Measurements from ENCODE around the gene PIEZO1. TPM values are rescaled to one million over a fixed set of nuclear protein-coding genes. Genes with fewer than 3 reads are reported as not detected.
"Not testable (repeated sequence)": the region's sequence is repeated elsewhere in the genome, so short reads cannot be mapped to it uniquely, and the experiment has no call there.

Gene PIEZO1
- total and polyA plus RNA-seq, 4 donors: 27.7 to 54.8 (median 39.9) TPM

- Histone ChIP-seq H3K9me3 (ENCODE audit: control insufficient read depth, insufficient read depth, low read length) (no peaks in the 10 kb centered on the region), H3K27me3 (ENCODE audit: control insufficient read depth, insufficient read depth, low read length) (peaks cover 8% of the 10 kb centered on the region), H3K4me3 (ENCODE audit: low read depth, low read length) (no peak overlapping the region), H3K27ac (ENCODE audit: low read depth, low read length) (no peak overlapping the region), H3K4me1 (ENCODE audit: control insufficient read depth, insufficient read depth, low read length) (peaks cover 6% of the 10 kb centered on the region), H3K36me3 (ENCODE audit: control insufficient read depth, insufficient read depth, low read length) (peaks cover 48% of the 10 kb centered on the region)
- 91% methylated on average over 15 of the region's 19 CpGs for WGBS (ENCODE audit: insufficient coverage)
- no peak for DNase-seq (ENCODE audit: low read depth in 4 of 6, low spot score in 6 of 6)
These were observed 111.2 kb downstream of the PIEZO1 start for GRCh38 chr16:88673716-88674379.

- H3K4me1 ChIP-seq (ENCODE audit: control insufficient read depth, insufficient read depth, low read length): no peaks in the 10 kb centered on the region
These were observed 112.2 kb downstream of the PIEZO1 start for GRCh38 chr16:88672776-88673175.

DNA sequence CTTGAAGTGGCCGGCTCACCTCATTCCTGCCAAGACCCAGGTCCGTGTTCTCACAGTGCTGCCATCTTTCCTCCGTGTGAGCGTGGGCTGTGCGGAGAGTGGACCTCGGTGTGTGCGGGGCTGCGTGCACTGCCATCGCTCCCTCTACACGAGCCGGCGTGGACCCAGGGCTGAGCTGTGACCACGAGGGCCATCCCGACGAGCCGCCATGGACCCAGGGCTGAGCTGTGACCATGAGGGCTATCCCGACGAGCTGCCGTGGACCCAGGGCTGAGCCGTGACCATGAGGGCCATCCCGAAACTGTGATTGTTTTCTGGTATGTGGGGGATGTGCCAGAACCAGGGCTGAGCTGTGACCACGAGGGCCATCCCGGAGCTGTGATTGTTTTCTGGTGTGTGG is 113.2 kb downstream of the PIEZO1 start:
- Histone ChIP-seq H3K36me3 (ENCODE audit: control insufficient read depth, insufficient read depth, low read length) (peaks cover 54% of the 10 kb centered on the region), H3K4me3 (ENCODE audit: low read depth, low read length) (no peak overlapping the region), H3K27ac (ENCODE audit: low read depth, low read length) (no peak overlapping the region), H3K27me3 (ENCODE audit: control insufficient read depth, insufficient read depth, low read length) (no peaks in the 10 kb centered on the region), H3K4me1 (ENCODE audit: control insufficient read depth, insufficient read depth, low read length) (no peaks in the 10 kb centered on the region), H3K9me3 (ENCODE audit: control insufficient read depth, insufficient read depth, low read length) (no peaks in the 10 kb centered on the region)
- WGBS (ENCODE audit: insufficient coverage): 89% methylated on average over 23 of the region's 23 CpGs
- DNase-seq (ENCODE audit: low read depth in 4 of 6, low spot score in 6 of 6): no peak

More at GRCh38 chr16:88672776-88673175, 112.2 kb downstream of the PIEZO1 start:
- no peak for DNase-seq (ENCODE audit: low read depth in 4 of 6, low spot score in 6 of 6)
- Histone ChIP-seq H3K27me3 (ENCODE audit: control insufficient read depth, insufficient read depth, low read length) (peaks cover 2% of the 10 kb centered on the region), H3K36me3 (ENCODE audit: control insufficient read depth, insufficient read depth, low read length) (peaks cover 51% of the 10 kb centered on the region), H3K27ac (ENCODE audit: low read depth, low read length) (no peak overlapping the region), H3K9me3 (ENCODE audit: control insufficient read depth, insufficient read depth, low read length) (no peaks in the 10 kb centered on the region), H3K4me3 (ENCODE audit: low read depth, low read length) (no peak overlapping the region)
- 33% methylated on average over 11 of the region's 11 CpGs for WGBS (ENCODE audit: insufficient coverage)

DNA sequence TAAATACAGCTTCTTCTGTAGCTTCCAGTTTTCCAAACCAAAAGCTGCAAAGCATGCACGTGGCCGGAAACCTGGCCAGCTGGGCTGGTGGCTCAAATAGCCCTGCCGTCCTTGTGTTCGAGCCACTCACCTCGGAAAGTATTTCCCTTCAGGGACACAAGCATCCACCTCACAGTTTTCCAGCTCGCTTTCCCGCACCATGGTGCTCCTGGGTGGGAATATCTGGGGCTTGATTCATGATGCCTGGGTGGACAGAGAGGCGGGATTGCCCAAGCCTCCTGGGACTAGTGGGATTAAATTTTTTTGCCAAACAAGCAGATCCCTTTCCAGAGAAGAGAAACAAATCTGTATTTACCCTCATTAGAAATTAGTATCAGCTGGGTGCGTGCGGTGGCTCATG is 115.0 kb downstream of the PIEZO1 start:
- no peaks in the 10 kb centered on the region for H3K4me1 ChIP-seq (ENCODE audit: control insufficient read depth, insufficient read depth, low read length)
- peaks cover 42% of the 10 kb centered on the region for H3K36me3 ChIP-seq (ENCODE audit: control insufficient read depth, insufficient read depth, low read length)
- no peak overlapping the region for H3K4me3 ChIP-seq (ENCODE audit: low read depth, low read length)
- H3K9me3 ChIP-seq (ENCODE audit: control insufficient read depth, insufficient read depth, low read length): no peaks in the 10 kb centered on the region
- DNase-seq (ENCODE audit: low read depth in 4 of 6, low spot score in 6 of 6): no peak
- H3K27ac ChIP-seq (ENCODE audit: low read depth, low read length): no peak overlapping the region
- WGBS (ENCODE audit: insufficient coverage): 92% methylated on average over 7 of the region's 10 CpGs
- no peaks in the 10 kb centered on the region for H3K27me3 ChIP-seq (ENCODE audit: control insufficient read depth, insufficient read depth, low read length)

DNA sequence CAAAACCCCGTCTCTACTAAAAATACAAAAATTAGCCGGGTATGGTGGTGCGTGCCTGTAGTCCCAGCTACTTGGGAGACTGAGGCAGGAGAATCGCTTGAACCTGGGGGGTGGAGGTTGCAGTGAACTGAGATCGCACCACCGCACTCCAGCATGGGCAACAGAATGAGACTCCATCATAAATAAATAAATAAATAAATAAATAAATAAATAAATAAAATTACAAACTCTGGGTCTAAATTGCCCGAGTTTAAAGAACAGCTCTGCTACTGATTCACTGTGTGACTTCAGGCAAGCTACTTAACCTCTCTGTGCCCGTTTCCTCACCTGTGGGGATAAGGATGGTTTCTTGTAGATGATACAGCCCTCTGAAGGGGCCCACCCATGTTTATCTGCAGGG is 115.5 kb downstream of the PIEZO1 start:
- WGBS (ENCODE audit: insufficient coverage): 100% methylated on average over 1 of the region's 8 CpGs
- DNase-seq (ENCODE audit: low read depth in 4 of 6, low spot score in 6 of 6); H3K4me3 ChIP-seq (ENCODE audit: low read depth, low read length); H3K27me3 ChIP-seq (ENCODE audit: control insufficient read depth, insufficient read depth, low read length); H3K4me1 ChIP-seq (ENCODE audit: control insufficient read depth, insufficient read depth, low read length); H3K9me3 ChIP-seq (ENCODE audit: control insufficient read depth, insufficient read depth, low read length); H3K27ac ChIP-seq (ENCODE audit: low read depth, low read length): not testable (repeated sequence)
- peaks cover 39% of the 10 kb centered on the region for H3K36me3 ChIP-seq (ENCODE audit: control insufficient read depth, insufficient read depth, low read length)

- 62% methylated on average over 5 of the region's 5 CpGs for WGBS (ENCODE audit: insufficient coverage)
- no peak overlapping the region for H3K27ac ChIP-seq (ENCODE audit: low read depth, low read length)
- no peak for DNase-seq (ENCODE audit: low read depth in 4 of 6, low spot score in 6 of 6)
These were observed 117.6 kb downstream of the PIEZO1 start for GRCh38 chr16:88667461-88667860.

GRCh38 chr16:88665570-88665969 is 119.5 kb downstream of the PIEZO1 start:
- DNase-seq (ENCODE audit: low read depth in 4 of 6, low spot score in 6 of 6): no peak
- no peaks in the 10 kb centered on the region for H3K9me3 ChIP-seq (ENCODE audit: control insufficient read depth, insufficient read depth, low read length)
- no peak overlapping the region for H3K27ac ChIP-seq (ENCODE audit: low read depth, low read length)
- peaks cover 15% of the 10 kb centered on the region for H3K36me3 ChIP-seq (ENCODE audit: control insufficient read depth, insufficient read depth, low read length)
- H3K4me3 ChIP-seq (ENCODE audit: low read depth, low read length): no peak overlapping the region
- WGBS (ENCODE audit: insufficient coverage): 100% methylated on average over 2 of the region's 3 CpGs
- H3K4me1 ChIP-seq (ENCODE audit: control insufficient read depth, insufficient read depth, low read length): peaks cover 20% of the 10 kb centered on the region
- H3K27me3 ChIP-seq (ENCODE audit: control insufficient read depth, insufficient read depth, low read length): no peaks in the 10 kb centered on the region

More at GRCh38 chr16:88667461-88667860, 117.6 kb downstream of the PIEZO1 start:
- H3K9me3 ChIP-seq (ENCODE audit: control insufficient read depth, insufficient read depth, low read length): no peaks in the 10 kb centered on the region
- peaks cover 9% of the 10 kb centered on the region for H3K4me1 ChIP-seq (ENCODE audit: control insufficient read depth, insufficient read depth, low read length)
- no peak overlapping the region for H3K4me3 ChIP-seq (ENCODE audit: low read depth, low read length)
- H3K27me3 ChIP-seq (ENCODE audit: control insufficient read depth, insufficient read depth, low read length): no peaks in the 10 kb centered on the region
- H3K36me3 ChIP-seq (ENCODE audit: control insufficient read depth, insufficient read depth, low read length): peaks cover 23% of the 10 kb centered on the region

Other genes with a start within 250 kb of the PIEZO1 start
- 10 to 100 TPM in 1 of 2 donors, 1 to 10 TPM in 1; 9.1 to 13.7 TPM for gene ZC3H18, start 214.8 kb downstream of the PIEZO1 start, total RNA-seq
- 10 to 100 TPM; 43.4 to 46.4 TPM for gene ZC3H18, start 214.8 kb downstream of the PIEZO1 start, polyA plus RNA-seq (ENCODE audit: insufficient read length in 2 of 2)
- gene IL17C, start 146.6 kb downstream of the PIEZO1 start, total RNA-seq: not detected
- not detected for gene IL17C, start 146.6 kb downstream of the PIEZO1 start, polyA plus RNA-seq (ENCODE audit: insufficient read length in 2 of 2)
- gene CYBA, start 134.2 kb downstream of the PIEZO1 start, total RNA-seq: 100 to 1,000 TPM in 1 of 2 donors, 10 to 100 TPM in 1; 58.5 to 147 TPM
- gene CYBA, start 134.2 kb downstream of the PIEZO1 start, polyA plus RNA-seq (ENCODE audit: insufficient read length in 2 of 2): 10 to 100 TPM; 64.6 to 69.6 TPM
- 10 to 100 TPM; 39.5 to 64.3 TPM for gene MVD, start 122.1 kb downstream of the PIEZO1 start, total RNA-seq
- 100 to 1,000 TPM; 140 to 157 TPM for gene MVD, start 122.1 kb downstream of the PIEZO1 start, polyA plus RNA-seq (ENCODE audit: insufficient read length in 2 of 2)
- gene SNAI3, start 98.7 kb downstream of the PIEZO1 start, total RNA-seq: under 1 TPM; 0.30 to 0.33 TPM
- 1 to 10 TPM; 2.2 TPM for gene SNAI3, start 98.7 kb downstream of the PIEZO1 start, polyA plus RNA-seq (ENCODE audit: insufficient read length in 2 of 2)
- gene RNF166, start 78.8 kb downstream of the PIEZO1 start, total RNA-seq: 10 to 100 TPM in 1 of 2 donors, 1 to 10 TPM in 1; 7.8 to 19.9 TPM
- 10 to 100 TPM; 27.0 to 27.2 TPM for gene RNF166, start 78.8 kb downstream of the PIEZO1 start, polyA plus RNA-seq (ENCODE audit: insufficient read length in 2 of 2)
- 10 to 100 TPM in 1 of 2 donors, 1 to 10 TPM in 1; 8.6 to 15.2 TPM for gene CTU2, start 78.7 kb downstream of the PIEZO1 start, total RNA-seq
- gene CTU2, start 78.7 kb downstream of the PIEZO1 start, polyA plus RNA-seq (ENCODE audit: insufficient read length in 2 of 2): 10 to 100 TPM; 24.9 to 25.8 TPM
- 1 to 10 TPM; 3.6 to 4.4 TPM for gene CDT1, start 18.6 kb upstream of the PIEZO1 start, total RNA-seq
- gene CDT1, start 18.6 kb upstream of the PIEZO1 start, polyA plus RNA-seq (ENCODE audit: insufficient read length in 2 of 2): 10 to 100 TPM; 11.3 to 13.9 TPM
- 100 to 1,000 TPM in 1 of 2 donors, 10 to 100 TPM in 1; 15.8 to 107 TPM for gene APRT, start 26.7 kb upstream of the PIEZO1 start, total RNA-seq
- gene APRT, start 26.7 kb upstream of the PIEZO1 start, polyA plus RNA-seq (ENCODE audit: insufficient read length in 2 of 2): 10 to 100 TPM; 61.4 to 71.3 TPM
- 10 to 100 TPM; 11.8 to 19.1 TPM for gene GALNS, start 71.7 kb upstream of the PIEZO1 start, total RNA-seq
- gene GALNS, start 71.7 kb upstream of the PIEZO1 start, polyA plus RNA-seq (ENCODE audit: insufficient read length in 2 of 2): 10 to 100 TPM; 29.7 to 42.8 TPM
- gene TRAPPC2L, start 71.9 kb upstream of the PIEZO1 start, total RNA-seq: 10 to 100 TPM; 36.3 to 73.4 TPM
- gene TRAPPC2L, start 71.9 kb upstream of the PIEZO1 start, polyA plus RNA-seq (ENCODE audit: insufficient read length in 2 of 2): 100 to 1,000 TPM; 107 to 131 TPM
- not detected for gene PABPN1L, start 81.4 kb upstream of the PIEZO1 start, total RNA-seq
- gene PABPN1L, start 81.4 kb upstream of the PIEZO1 start, polyA plus RNA-seq (ENCODE audit: insufficient read length in 2 of 2): under 1 TPM; 0.41 to 0.66 TPM
- 1 to 10 TPM; 1.2 to 4.4 TPM for gene CBFA2T3, start 192.0 kb upstream of the PIEZO1 start, total RNA-seq
- gene CBFA2T3, start 192.0 kb upstream of the PIEZO1 start, polyA plus RNA-seq (ENCODE audit: insufficient read length in 2 of 2): 10 to 100 TPM; 17.5 to 19.5 TPM